Skeletal muscle satellite cell (primary cell): ENCODE results near the gene STARD3NL.
A peak's percentile ranks its signal among the peaks of the same experiment; 100 is the strongest.

Experiments used
- H3K27me3 ChIP-seq: 2 replicates; pipeline ENCODE4 v1.7.0; 2013; ENCODE audit warnings: low read length; ENCODE audit not compliant: control insufficient read depth, insufficient read depth
- H3K36me3 ChIP-seq: 2 replicates; pipeline ENCODE4 v1.7.0; 2013; ENCODE audit warnings: mild to moderate bottlenecking, control low read depth, low read length; ENCODE audit not compliant: insufficient read depth
- H3K4me1 ChIP-seq: 2 replicates; pipeline ENCODE4 v1.7.0; 2013; ENCODE audit warnings: low read length; ENCODE audit not compliant: control insufficient read depth, insufficient read depth
- H3K4me2 ChIP-seq: 2 replicates; pipeline ENCODE4 v1.7.0; 2013; ENCODE audit warnings: mild to moderate bottlenecking, low read length
- H3K4me3 ChIP-seq: 2 replicates; pipeline ENCODE4 v1.7.0; 2013; ENCODE audit warnings: low read length
- H3K9ac ChIP-seq: 2 replicates; pipeline ENCODE4 v1.7.0; 2013; ENCODE audit warnings: mild to moderate bottlenecking, low read depth, low read length, moderate library complexity
- H3K9me3 ChIP-seq: replicated peaks from 2 replicates; pipeline ENCODE4 v1.7.0; 2013; ENCODE audit warnings: mild to moderate bottlenecking, control low read depth, low read length

Gene STARD3NL

DNA sequence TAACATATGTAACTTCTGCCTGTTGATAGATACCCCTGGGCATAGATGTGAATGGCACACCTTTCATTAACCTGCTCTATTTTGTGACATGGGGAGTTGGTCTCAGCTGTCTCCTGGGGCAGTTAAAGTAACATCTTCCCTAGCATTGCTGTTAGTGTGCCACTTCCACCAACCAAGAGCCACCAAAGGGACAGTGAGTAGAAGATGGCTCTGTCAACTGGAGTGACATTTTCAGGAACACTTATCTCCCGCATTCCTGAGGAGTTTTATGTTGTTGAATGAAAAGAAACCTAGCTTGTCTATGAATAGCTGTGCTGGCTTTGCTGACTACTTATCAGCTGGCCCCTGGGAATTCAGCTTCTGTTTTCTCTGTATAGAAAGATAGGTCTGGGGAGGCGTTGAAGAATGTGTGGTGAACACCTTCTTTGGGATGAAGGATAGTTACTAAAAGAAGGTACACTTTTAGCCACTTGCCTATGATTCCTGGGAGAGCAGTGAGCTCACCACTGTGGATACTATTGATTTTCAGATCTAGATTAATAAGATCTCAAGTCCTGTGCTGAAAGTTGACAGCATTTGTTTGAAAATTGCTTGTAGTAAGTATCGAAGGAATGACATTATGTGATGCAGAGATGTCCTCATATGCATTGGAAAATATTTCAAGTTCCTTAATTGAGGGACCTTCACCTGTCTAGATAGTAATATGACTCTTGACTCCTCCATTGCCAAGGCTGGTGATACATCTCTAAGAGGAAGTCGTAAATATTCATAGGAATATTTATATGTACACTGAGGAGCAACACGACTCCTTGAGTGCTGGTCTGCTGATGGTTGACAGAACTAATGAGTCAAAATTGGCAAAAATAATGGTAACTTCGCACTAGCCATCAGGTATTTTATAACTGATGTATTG lies 7.6 kb downstream of the STARD3NL start:
- Histone ChIP-seq H3K4me2 (no peak overlapping the region), H3K27me3 (no peaks in the 10 kb centered on the region), H3K9me3 (no peaks in the 10 kb centered on the region), H3K4me3 (no peak overlapping the region), H3K9ac (no peak overlapping the region), H3K4me1 (peaks cover 38% of the 10 kb centered on the region), H3K36me3 (no peaks in the 10 kb centered on the region)

DNA sequence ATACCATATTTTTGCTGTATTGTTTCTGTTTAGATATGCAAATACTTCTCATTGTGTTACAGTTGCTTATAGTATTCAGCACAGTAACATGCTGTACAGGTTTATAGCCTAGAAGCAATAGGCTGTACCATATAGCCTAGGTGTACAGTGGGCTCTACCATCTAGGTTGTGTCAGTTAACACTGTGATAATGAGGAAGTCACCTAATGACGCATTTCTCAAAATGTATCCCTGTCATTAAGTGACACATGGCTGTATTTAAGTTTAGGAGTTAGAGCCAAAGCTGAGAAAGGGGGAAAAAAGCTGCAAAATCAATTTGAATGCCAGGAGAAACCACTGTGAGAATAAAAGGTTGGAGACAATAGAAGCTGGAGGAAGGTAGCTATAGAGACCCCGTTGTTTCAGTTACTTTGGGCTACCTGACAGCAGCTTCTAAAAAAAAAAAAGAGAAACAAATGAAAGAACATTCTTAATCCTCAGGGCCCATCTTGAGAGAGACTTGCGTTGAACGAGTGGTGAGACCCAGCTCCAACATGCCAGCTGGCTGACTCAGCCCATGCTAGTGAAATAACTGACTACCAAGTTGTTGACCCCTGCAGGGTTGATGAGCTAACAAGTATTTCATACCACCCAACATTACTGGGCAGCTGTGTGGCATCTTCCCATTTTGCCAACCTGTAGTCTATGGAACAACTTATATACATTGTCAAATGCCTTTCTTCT lies 8.7 kb downstream of the STARD3NL start:
- Histone ChIP-seq H3K36me3 (no peaks in the 10 kb centered on the region), H3K9me3 (no peaks in the 10 kb centered on the region)

DNA sequence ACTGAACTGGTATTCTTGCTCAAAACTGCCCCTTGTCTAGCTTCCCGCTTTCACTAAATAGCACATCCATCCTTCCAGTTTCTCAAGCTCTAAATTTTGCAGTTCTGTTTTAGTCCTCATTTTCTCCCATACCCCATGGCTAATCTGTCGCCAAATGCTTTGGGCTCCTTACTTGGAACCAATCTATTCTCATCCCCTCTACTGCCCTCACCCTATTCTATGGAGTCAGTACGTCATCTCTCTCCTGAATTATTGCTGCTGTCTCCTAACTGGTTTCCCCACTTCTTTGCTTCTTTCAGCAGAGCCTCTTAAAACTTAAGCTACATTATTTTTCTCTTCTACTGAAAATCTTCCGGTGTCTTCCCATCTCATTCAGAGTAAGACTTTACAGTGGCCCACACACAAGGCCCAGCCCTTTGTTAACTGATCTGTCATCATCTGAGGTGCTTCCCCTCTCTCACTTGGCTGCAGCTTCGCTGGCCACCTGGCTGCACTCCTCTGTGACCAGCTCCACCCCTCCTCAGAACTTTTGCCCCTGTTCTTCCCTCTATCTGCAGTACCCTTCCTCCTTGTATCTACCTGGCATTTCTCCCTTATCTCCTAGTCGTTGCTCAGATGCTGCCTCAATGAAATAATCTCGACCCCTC lies 9.9 kb downstream of the STARD3NL start:
- no peaks in the 10 kb centered on the region for H3K36me3 ChIP-seq
- no peaks in the 10 kb centered on the region for H3K27me3 ChIP-seq
- no peak overlapping the region for H3K4me2 ChIP-seq
- H3K9ac ChIP-seq, result no peak overlapping the region
- no peak overlapping the region for H3K4me3 ChIP-seq
- H3K4me1 ChIP-seq, result peaks cover 37% of the 10 kb centered on the region
- no peaks in the 10 kb centered on the region for H3K9me3 ChIP-seq

More for the DNA sequence above, 8.7 kb downstream of the STARD3NL start:
- H3K4me1 ChIP-seq, result peaks cover 37% of the 10 kb centered on the region
- peak overlapping the region; percentile 7 for H3K4me3 ChIP-seq
- no peaks in the 10 kb centered on the region for H3K27me3 ChIP-seq
- peak overlapping the region; percentile 66 for H3K4me2 ChIP-seq
- peak overlapping the region; percentile 47 for H3K9ac ChIP-seq

DNA sequence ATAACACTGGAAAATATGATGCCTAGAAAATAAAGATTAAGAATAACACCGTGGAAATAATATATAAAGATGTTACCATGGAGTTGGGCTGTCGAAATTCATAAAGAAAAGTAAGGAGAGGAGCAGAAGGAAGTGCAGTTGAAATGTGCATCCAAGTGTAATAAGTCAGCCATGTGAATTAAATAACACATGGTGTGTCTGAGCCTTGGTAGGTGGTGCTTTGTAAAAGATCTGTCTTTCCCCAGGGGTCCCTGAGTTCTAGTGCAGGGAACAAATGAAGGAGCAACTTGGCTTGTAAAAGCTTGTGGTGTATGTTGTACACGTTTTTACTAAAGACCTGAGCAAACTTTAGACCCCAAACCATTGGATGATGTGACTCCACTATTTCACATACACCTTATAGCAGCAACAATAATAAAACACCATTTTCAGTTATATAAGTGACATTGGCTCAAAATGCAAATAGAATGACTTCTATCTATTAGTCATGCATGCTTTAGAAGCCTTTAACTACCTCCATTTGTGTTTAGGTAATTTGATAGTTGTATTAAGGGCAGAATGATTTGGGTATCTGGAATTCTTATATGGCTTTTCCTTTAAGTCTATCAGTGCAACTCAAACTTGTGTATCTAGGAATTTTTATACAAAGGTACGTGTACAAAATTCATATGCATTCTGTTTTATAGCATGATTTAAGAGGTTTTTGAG lies 11.3 kb downstream of the STARD3NL start:
- Histone ChIP-seq H3K9ac (no peak overlapping the region), H3K4me1 (peaks cover 37% of the 10 kb centered on the region), H3K4me3 (peak overlapping the region; percentile 29), H3K9me3 (no peaks in the 10 kb centered on the region), H3K4me2 (peak overlapping the region; percentile 38), H3K27me3 (no peaks in the 10 kb centered on the region), H3K36me3 (no peaks in the 10 kb centered on the region)

DNA sequence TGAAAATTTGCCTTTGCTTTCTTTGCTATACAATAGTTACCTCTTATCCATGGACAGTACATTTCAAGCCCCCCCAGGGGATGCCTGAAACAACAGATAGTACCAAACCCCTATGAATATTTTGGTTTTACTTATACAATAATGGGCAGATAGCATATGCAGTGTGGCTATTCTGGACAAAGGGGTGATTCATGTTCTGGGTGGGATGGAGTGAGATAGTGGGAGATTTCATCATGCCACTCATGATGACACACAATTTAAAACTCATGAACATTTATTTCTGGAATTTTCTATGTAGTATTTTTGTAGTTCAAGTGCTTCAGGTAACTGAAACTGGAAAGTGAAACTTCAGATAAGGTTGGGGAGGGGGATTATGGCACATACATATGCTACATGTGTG lies 12.0 kb downstream of the STARD3NL start:
- H3K9me3 ChIP-seq, result no peaks in the 10 kb centered on the region

DNA sequence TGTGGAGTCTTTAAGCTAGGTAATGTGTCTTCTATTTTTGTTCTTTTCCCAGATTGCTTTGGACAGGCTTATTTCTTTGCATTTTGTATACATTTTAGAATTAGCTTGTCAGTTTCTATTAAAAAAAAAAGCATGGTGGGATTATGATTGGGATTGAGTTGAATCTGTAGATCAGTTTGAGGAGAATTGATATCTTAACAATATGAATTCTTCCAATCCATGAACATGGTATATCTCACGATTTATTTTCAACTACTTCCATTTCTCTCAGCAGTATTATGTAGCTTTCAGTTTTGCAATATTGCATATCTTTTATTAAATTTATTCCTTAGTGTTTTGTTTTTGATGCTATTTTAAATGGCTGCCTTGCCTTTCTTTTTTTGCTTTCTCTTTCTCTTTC lies 13.7 kb downstream of the STARD3NL start:
- no peak overlapping the region for H3K4me2 ChIP-seq
- no peak overlapping the region for H3K4me3 ChIP-seq
- H3K36me3 ChIP-seq, result no peaks in the 10 kb centered on the region
- peaks cover 38% of the 10 kb centered on the region for H3K4me1 ChIP-seq
- H3K9me3 ChIP-seq, result no peaks in the 10 kb centered on the region
- H3K9ac ChIP-seq, result no peak overlapping the region
- H3K27me3 ChIP-seq, result no peaks in the 10 kb centered on the region

More for the DNA sequence above, 12.0 kb downstream of the STARD3NL start:
- Histone ChIP-seq H3K4me3 (peak overlapping the region; percentile 29), H3K9ac (no peak overlapping the region), H3K4me2 (peak overlapping the region; percentile 38), H3K4me1 (peaks cover 37% of the 10 kb centered on the region), H3K36me3 (no peaks in the 10 kb centered on the region), H3K27me3 (no peaks in the 10 kb centered on the region)

DNA sequence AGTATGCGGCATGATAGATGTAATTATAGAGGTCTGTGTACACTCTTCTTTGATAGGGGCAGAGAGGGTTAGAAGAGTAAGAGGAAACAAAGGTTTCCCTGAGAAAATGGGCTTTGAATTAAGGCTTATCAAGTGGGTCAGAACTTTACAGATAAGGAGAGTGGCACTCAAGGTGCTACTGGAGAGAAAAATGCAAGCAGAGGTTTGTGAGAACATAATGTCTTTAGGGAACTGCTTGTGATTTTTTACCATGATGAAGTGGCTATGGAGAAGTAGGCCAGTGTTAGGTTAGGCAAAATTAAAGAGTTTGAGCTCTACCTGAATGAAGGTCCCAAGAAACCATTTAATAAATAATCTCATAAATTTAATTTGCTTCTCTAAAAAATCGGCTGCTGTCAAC lies 14.3 kb downstream of the STARD3NL start:
- no peaks in the 10 kb centered on the region for H3K36me3 ChIP-seq
- H3K9ac ChIP-seq, result no peak overlapping the region
- peaks cover 39% of the 10 kb centered on the region for H3K4me1 ChIP-seq
- H3K4me2 ChIP-seq, result no peak overlapping the region
- no peaks in the 10 kb centered on the region for H3K9me3 ChIP-seq
- H3K4me3 ChIP-seq, result no peak overlapping the region
- H3K27me3 ChIP-seq, result no peaks in the 10 kb centered on the region

DNA sequence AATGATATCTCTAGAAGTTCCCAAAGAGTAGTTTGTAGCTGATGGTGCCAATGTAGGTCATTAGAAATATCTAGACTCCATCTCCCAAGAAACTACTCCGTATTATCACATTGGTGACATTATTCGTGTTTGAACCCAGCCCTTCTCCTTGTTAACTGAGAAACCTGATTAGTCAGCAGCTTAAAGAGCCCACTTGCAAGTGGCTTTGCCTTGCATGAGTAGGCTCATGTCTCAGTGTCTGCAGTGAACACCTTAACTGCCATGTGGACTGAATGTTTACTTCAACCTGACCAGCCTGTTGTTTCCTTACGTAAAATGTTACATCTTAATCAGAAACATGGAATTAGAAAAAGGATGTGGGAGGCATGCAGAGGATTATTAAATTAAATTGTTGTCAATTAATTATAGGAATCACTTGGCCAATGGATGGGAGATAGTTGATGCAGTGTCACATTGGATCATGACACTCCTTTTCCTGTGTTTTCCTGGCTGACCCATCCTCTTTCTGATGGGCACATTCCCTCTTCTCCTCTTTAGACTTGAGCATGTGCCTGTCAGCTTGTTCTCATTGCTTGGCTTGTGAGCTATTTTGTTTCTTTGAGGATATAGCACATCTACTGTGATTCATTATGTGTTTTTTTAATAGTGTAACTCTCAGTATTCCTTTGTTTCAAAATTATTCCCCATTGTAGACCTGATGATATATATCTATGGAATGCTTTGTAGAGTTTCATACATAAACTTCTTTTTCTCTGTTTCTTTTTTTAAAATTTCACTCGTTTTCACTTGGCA lies 18.0 kb downstream of the STARD3NL start:
- H3K9ac ChIP-seq, result peak overlapping the region; percentile 55
- H3K36me3 ChIP-seq, result no peaks in the 10 kb centered on the region
- no peaks in the 10 kb centered on the region for H3K9me3 ChIP-seq
- H3K4me2 ChIP-seq, result peak overlapping the region; percentile 51
- peaks cover 35% of the 10 kb centered on the region for H3K4me1 ChIP-seq
- no peak overlapping the region for H3K4me3 ChIP-seq
- H3K27me3 ChIP-seq, result no peaks in the 10 kb centered on the region

DNA sequence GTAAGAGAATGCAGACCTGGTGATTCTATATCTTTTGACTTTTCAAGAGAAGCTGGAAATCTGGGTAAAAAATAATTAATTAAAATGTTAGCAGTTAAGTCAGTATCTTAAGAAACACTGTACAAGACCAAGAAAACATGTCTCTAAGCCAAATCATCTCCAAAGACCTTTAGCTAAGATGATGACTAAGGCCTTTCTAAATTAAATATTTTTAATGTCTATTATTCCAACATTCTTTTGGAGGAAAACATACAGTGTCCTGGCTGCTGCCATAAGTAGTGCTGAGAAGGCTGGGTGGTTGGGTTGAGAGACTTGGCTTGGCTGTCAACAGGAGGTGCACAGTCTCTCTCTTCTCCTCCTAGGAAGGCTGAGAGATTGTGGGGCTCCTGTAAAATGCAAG lies 20.3 kb downstream of the STARD3NL start:
- no peaks in the 10 kb centered on the region for H3K27me3 ChIP-seq
- no peaks in the 10 kb centered on the region for H3K9me3 ChIP-seq
- peaks cover 35% of the 10 kb centered on the region for H3K4me1 ChIP-seq
- no peaks in the 10 kb centered on the region for H3K36me3 ChIP-seq
- no peak overlapping the region for H3K9ac ChIP-seq
- no peak overlapping the region for H3K4me3 ChIP-seq
- no peak overlapping the region for H3K4me2 ChIP-seq

DNA sequence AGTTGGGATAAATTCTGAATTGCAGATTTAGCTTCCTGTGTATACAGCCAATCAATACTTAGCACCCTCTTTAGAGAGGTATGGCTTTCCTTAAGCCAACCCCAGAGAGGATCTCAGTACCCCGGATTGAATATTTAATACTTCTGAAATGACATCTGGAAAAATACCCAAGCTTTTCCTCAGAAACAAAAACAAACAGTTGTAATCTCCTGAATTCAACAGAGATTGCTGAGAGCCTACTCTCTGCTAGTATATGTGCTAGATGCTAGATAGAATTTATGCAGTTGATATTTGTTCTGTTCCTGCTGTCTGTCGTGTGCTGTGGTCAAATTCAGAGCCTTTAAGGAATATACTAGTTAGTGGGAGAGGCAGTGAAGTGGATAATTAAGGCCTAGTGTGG lies 21.1 kb downstream of the STARD3NL start:
- H3K4me2 ChIP-seq, result no peak overlapping the region
- H3K9ac ChIP-seq, result no peak overlapping the region
- no peaks in the 10 kb centered on the region for H3K36me3 ChIP-seq
- peaks cover 35% of the 10 kb centered on the region for H3K4me1 ChIP-seq
- H3K4me3 ChIP-seq, result no peak overlapping the region
- H3K9me3 ChIP-seq, result no peaks in the 10 kb centered on the region
- H3K27me3 ChIP-seq, result no peaks in the 10 kb centered on the region
